Uterus (tissue), 2 donors: ENCODE measurements around the gene GPR50.

Source experiments
- CTCF ChIP-seq, 4 experiments: fragments of 200-600 bp in 2 of 4; fragments of 450-650 bp in 2 of 4; sonication (generic) in 2 of 4; IDR thresholded peaks; one replicate each; pipeline ENCODE4 v1.5.1; 2016 to 2019; ENCODE audit warnings: antibody characterized with exemption in 4 of 4, mild to moderate bottlenecking in 2 of 4, moderate library complexity in 1 of 4
- POLR2A ChIP-seq, 2 donors: fragments of 450-650 bp; IDR thresholded peaks; one replicate each; pipeline ENCODE4 v1.6.1; 2016; ENCODE audit warnings: antibody characterized with exemption in 2 of 2, mild to moderate bottlenecking in 1 of 2, moderate library complexity in 1 of 2

DNA sequence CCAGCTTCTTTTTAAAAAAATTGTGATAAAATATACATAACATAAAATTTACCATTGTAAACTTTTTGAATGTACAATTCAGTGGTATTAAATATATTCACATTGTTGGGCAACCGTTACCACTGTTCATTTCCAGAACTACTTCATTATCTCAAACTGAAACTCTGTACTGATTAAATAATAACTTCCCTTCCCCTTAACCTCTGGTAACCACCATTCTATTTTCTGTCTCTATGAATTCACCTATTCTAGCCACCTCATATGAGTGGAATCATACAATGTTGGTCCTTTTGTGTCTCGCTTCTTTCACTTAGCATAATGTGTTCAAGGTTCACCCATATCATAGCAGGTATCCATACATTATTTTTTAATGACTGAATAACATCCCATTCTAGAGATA is 8.3 kb downstream of the GPR50 start:
- no peak for TF ChIP-seq POLR2A (IDR thresholded peaks at IDR 0.05)
- no peak for TF ChIP-seq CTCF (IDR thresholded peaks at IDR 0.05)
